CD4-positive, alpha-beta memory T cell (primary cell): ENCODE data around the gene MTMR10. TPM values are rescaled to one million over a fixed set of nuclear protein-coding genes. Genes with fewer than 3 reads are reported as not detected.

ENCODE experiments used
- CTCF ChIA-PET: fragments of 350-600 bp; sonication (Branson Sonifier 250); formaldehyde crosslinking; loops from one replicate; lab custom pipeline; 2021; ENCODE audit warnings: inconsistent platforms; ENCODE audit not compliant: partially characterized antibody; lab: Charles Lee
- POLR2A ChIA-PET: fragments of 350-600 bp; sonication (Branson Sonifier 250); formaldehyde crosslinking; loops from one replicate; lab custom pipeline; 2021; ENCODE audit not compliant: partially characterized antibody; lab: Charles Lee
- DNase-seq, 5 donors: peaks; one replicate each; pipeline versions ENCODE4 v3.0.0 to v3.0.0-alpha.2; 2020 to 2022; ENCODE audit warnings: mixed read lengths in 1 of 5
- H3K27ac ChIP-seq: one replicate; pipeline ENCODE4 v1.7.0; 2013; ENCODE audit warnings: low read depth, low read length
- H3K27me3 ChIP-seq: 2 replicates; pipeline ENCODE4 v1.7.0; 2013; ENCODE audit warnings: mild to moderate bottlenecking, low read length, moderate library complexity; ENCODE audit not compliant: insufficient read depth
- H3K36me3 ChIP-seq: 2 replicates; pipeline ENCODE4 v1.7.0; 2013; ENCODE audit warnings: mild to moderate bottlenecking, low read length, moderate library complexity; ENCODE audit not compliant: insufficient read depth
- H3K4me1 ChIP-seq: 2 replicates; pipeline ENCODE4 v1.7.0; 2013; ENCODE audit warnings: mild to moderate bottlenecking, low read length, moderate library complexity; ENCODE audit not compliant: insufficient read depth
- H3K4me3 ChIP-seq, 2 donors: one replicate each; pipeline ENCODE4 v1.7.0; 2013; ENCODE audit warnings: low read length in 2 of 2, mild to moderate bottlenecking in 1 of 2
- H3K9me3 ChIP-seq, 2 donors: one replicate each; pipeline ENCODE4 v1.7.0; 2013; ENCODE audit warnings: low read length in 2 of 2, control low read depth in 1 of 2; ENCODE audit not compliant: control insufficient read depth in 1 of 2
- H3K27ac Mint-ChIP-seq, 7 donors: one replicate each; pipeline ENCODE4 v1.8.0; 2020 to 2021; ENCODE audit warnings: mixed read lengths in 7 of 7, mild to moderate bottlenecking in 6 of 7, inconsistent platforms in 3 of 7, moderate library complexity in 3 of 7
- H3K27me3 Mint-ChIP-seq, 2 donors: one replicate each; pipeline ENCODE4 v1.8.0; 2020 to 2021; ENCODE audit warnings: mixed read lengths in 2 of 2
- H3K36me3 Mint-ChIP-seq, 2 donors: one replicate each; pipeline ENCODE4 v1.8.0; 2020 to 2021; ENCODE audit warnings: mixed read lengths in 2 of 2, inconsistent platforms in 1 of 2, mild to moderate bottlenecking in 1 of 2
- H3K4me1 Mint-ChIP-seq, 4 donors: one replicate each; pipeline ENCODE4 v1.8.0; 2020 to 2021; ENCODE audit warnings: mixed read lengths in 4 of 4, mild to moderate bottlenecking in 1 of 4
- H3K4me3 Mint-ChIP-seq, 8 donors: one replicate each; pipeline ENCODE4 v1.8.0; 2020 to 2021; ENCODE audit warnings: mixed read lengths in 8 of 8, mild to moderate bottlenecking in 7 of 8, moderate library complexity in 6 of 8, inconsistent platforms in 3 of 8
- H3K9me3 Mint-ChIP-seq, 8 donors: one replicate each; pipeline ENCODE4 v1.8.0; 2020 to 2021; ENCODE audit warnings: mixed read lengths in 8 of 8, mild to moderate bottlenecking in 5 of 8, inconsistent platforms in 3 of 8, moderate library complexity in 1 of 8
- intact Hi-C: fragments of 100-400 bp; cut with micrococcal nuclease; formaldehyde crosslinking; loops from one replicate; pipeline ENCODE4 v1.15.1; 2023
- polyA plus RNA-seq, 2 donors: library from polyadenylated mRNA; unstranded; fragments of 300-500 nt; fragmentation: Illumina TruSeq; gene quantifications; one replicate each; pipeline ENCODE4 v1.2.3, GENCODE V29; 2021
- total RNA-seq, 2 experiments: library from RNA; stranded (reverse); gene quantifications; one replicate each; pipeline ENCODE4 v1.2.3, GENCODE V29; 2021

Gene MTMR10
- total and polyA plus RNA-seq, 4 experiments from 2014 or later, result 2.7 to 31.8 (median 19.0) TPM

DNA sequence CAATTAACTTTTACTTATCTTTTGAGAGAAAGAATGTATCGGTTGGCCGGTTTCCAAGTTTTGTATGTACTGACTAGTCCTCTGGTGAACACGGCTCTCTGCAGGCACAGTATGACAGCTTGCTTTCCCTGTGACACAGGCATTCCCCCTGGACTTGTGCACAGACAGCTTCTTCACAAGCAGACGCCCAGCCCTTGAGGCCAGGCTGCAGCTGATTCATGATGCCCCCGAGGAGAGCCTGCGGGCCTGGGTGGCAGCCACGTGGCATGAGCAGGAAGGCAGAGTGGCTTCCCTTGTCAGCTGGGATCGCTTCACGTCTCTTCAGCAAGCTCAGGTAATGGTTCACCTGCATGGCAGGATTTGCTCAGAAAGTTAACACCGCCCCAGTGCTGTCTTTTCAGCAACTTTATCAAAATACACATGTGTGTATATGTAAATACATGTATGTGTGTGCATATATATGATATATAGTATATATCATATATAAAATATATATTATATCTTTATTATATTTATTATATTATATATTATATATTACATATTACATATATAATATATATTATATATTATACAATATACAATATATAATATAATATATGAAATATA, 62.3 kb downstream of the MTMR10 start:
- Mint-ChIP-seq H3K27ac (peak overlapping the region in 1 of 7 donors; percentile 19), H3K36me3 (peaks cover 35 to 67% of the 10 kb centered on the region in 2 donors), H3K4me3 (no peak overlapping the region), H3K4me1 (peaks cover 4 to 10% (median 6%) of the 10 kb centered on the region in 4 donors), H3K9me3 (no peaks in the 10 kb centered on the region), H3K27me3 (no peaks in the 10 kb centered on the region)
- POLR2A ChIA-PET, result interaction anchor here (0.6 kb wide), 1 partner anchor 9 kb away, joined by 3 read pairs; no protein-coding TSS in a partner anchor
- no peak overlapping the region for H3K4me3 ChIP-seq
- peaks cover 45% of the 10 kb centered on the region for H3K36me3 ChIP-seq
- intact Hi-C loops, result no loop called here
- CTCF ChIA-PET, result no interaction called here
- no peak for DNase-seq
- no peaks in the 10 kb centered on the region for H3K4me1 ChIP-seq
- H3K9me3 ChIP-seq, result no peaks in the 10 kb centered on the region
- no peak overlapping the region for H3K27ac ChIP-seq
- no peaks in the 10 kb centered on the region for H3K27me3 ChIP-seq

DNA sequence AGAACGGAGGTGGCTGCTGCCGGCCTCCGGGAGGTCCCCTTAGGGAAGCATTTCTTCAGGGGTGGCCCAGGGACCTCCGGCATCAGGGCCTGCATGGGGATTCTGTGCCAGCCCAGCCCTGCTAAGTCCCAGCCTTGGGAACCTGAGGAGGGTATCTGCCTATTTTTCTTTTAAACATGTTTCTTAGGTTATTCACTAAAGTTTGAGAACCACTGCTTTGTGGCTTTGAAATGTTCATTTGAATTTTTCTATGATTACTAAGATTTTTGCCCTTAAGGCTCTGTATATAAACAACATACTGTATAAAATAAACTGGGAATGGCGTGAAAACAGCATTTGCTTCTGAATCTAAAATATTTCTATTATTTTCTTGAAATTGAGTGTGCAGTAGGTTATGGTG, 63.4 kb downstream of the MTMR10 start:
- no peaks in the 10 kb centered on the region for H3K9me3 ChIP-seq
- no peaks in the 10 kb centered on the region for H3K27me3 Mint-ChIP-seq
- CTCF ChIA-PET, result no interaction called here
- peaks cover 37 to 69% of the 10 kb centered on the region in 2 donors for H3K36me3 Mint-ChIP-seq
- no peaks in the 10 kb centered on the region for H3K27me3 ChIP-seq
- no peak overlapping the region for H3K27ac Mint-ChIP-seq
- intact Hi-C loops, result no loop called here
- H3K9me3 Mint-ChIP-seq, result no peaks in the 10 kb centered on the region
- no peaks in the 10 kb centered on the region for H3K4me1 ChIP-seq
- no peak overlapping the region for H3K27ac ChIP-seq
- peaks cover 50% of the 10 kb centered on the region for H3K36me3 ChIP-seq
- peaks cover 1 to 4% (median 3%) of the 10 kb centered on the region in 4 donors for H3K4me1 Mint-ChIP-seq
- POLR2A ChIA-PET, result no interaction called here
- no peak overlapping the region for H3K4me3 Mint-ChIP-seq
- no peak for DNase-seq
- H3K4me3 ChIP-seq, result no peak overlapping the region

DNA sequence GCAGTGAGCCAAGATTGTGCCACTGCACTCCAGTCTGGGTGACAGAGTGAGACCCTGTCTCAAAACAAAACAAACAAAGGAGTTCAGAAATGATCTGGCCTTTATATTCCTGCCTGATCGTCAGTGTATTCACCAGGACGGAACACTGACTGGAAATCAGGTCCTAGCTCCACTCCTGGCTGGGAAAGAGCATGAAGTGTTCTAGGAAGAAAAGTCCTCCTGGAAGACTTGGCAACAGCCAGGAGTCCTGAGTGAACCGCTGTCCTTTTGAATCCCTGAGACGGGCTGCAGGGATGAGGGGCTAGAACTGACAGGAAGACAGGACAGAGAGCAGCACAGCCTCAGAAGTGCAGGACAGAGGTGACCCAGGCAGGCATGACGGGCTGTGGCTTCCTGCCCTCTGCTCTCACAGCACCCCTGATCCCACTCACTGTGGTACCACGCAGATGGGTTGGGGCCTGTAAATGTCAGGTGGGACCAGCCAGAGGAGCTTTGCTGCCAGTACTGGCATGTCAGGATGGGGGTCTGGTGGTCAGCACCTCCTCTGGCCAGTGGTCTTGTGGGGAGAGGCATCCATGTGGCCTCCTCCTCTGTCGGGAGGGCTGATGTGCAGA, 64.2 kb downstream of the MTMR10 start:
- no peaks in the 10 kb centered on the region for H3K27me3 ChIP-seq
- no peak for DNase-seq
- Mint-ChIP-seq H3K9me3 (no peaks in the 10 kb centered on the region), H3K4me1 (peaks cover 0 to under 1% (median 0%) of the 10 kb centered on the region in 4 donors), H3K27ac (peak overlapping the region in 2 of 7 donors; percentile 13 to 15), H3K27me3 (no peaks in the 10 kb centered on the region), H3K36me3 (peaks cover 39 to 74% of the 10 kb centered on the region in 2 donors), H3K4me3 (no peak overlapping the region)
- H3K4me3 ChIP-seq, result no peak overlapping the region
- ChIA-PET POLR2A (no interaction called here), CTCF (no interaction called here)
- no peak overlapping the region for H3K27ac ChIP-seq
- peaks cover 50% of the 10 kb centered on the region for H3K36me3 ChIP-seq
- intact Hi-C loops, result no loop called here
- no peaks in the 10 kb centered on the region for H3K9me3 ChIP-seq
- H3K4me1 ChIP-seq, result no peaks in the 10 kb centered on the region

DNA sequence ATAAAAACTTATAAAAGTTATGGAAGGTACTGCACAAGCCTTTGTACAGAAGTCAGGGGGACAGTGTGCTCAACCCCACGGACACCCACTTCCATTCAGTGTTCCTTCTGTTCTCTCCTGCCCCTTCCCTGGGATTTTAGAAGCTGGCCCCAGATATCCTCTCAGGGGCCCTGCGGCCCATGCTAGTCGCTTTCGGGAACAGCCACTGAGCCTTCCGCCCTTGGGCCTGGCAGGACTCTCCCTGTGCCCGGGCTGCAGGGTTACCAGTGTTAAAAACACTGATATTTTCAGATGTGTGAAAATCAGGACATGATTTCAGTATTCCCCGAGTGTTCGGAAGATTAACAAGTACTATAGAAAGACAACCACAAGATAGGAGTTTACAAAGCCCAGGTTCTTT, 65.3 kb downstream of the MTMR10 start:
- no peaks in the 10 kb centered on the region for H3K9me3 Mint-ChIP-seq
- no peak overlapping the region for H3K4me3 Mint-ChIP-seq
- Histone ChIP-seq H3K27ac (no peak overlapping the region), H3K4me3 (no peak overlapping the region), H3K36me3 (peaks cover 57% of the 10 kb centered on the region), H3K4me1 (no peaks in the 10 kb centered on the region), H3K9me3 (no peaks in the 10 kb centered on the region), H3K27me3 (no peaks in the 10 kb centered on the region)
- ChIA-PET CTCF (no interaction called here), POLR2A (no interaction called here)
- DNase-seq, result no peak
- no peak overlapping the region for H3K27ac Mint-ChIP-seq
- intact Hi-C loops, result no loop called here
- no peaks in the 10 kb centered on the region for H3K27me3 Mint-ChIP-seq
- H3K4me1 Mint-ChIP-seq, result no peaks in the 10 kb centered on the region
- H3K36me3 Mint-ChIP-seq, result peaks cover 33 to 78% of the 10 kb centered on the region in 2 donors

DNA sequence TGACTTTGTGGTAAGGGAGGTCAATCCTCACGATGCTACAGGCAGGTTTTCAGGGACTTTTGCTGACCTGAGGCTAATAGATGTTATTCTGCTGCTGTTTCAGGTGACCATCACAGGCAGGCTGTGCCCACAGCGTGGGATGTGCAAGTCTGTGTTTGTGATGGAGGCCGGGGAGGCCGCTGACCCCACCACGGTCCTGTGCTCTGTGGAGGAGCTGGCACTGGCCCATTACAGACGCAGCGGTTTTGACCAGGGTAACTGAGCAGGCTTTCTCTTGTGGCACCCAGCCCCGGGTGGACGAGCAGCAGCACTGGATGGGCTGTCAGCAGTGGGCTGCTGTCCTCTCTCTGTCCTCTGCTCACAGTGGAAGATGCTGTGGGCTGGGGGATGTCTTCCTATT, 65.7 kb downstream of the MTMR10 start:
- CTCF ChIA-PET, result no interaction called here
- Histone ChIP-seq H3K9me3 (no peaks in the 10 kb centered on the region), H3K27ac (no peak overlapping the region), H3K4me3 (no peak overlapping the region), H3K36me3 (peaks cover 59% of the 10 kb centered on the region), H3K4me1 (no peaks in the 10 kb centered on the region), H3K27me3 (no peaks in the 10 kb centered on the region)
- no peak for DNase-seq
- Mint-ChIP-seq H3K4me3 (no peak overlapping the region), H3K27ac (no peak overlapping the region), H3K36me3 (peaks cover 29 to 76% of the 10 kb centered on the region in 2 donors), H3K9me3 (no peaks in the 10 kb centered on the region), H3K27me3 (no peaks in the 10 kb centered on the region), H3K4me1 (no peaks in the 10 kb centered on the region)
- POLR2A ChIA-PET, result no interaction called here
- intact Hi-C loops, result no loop called here

DNA sequence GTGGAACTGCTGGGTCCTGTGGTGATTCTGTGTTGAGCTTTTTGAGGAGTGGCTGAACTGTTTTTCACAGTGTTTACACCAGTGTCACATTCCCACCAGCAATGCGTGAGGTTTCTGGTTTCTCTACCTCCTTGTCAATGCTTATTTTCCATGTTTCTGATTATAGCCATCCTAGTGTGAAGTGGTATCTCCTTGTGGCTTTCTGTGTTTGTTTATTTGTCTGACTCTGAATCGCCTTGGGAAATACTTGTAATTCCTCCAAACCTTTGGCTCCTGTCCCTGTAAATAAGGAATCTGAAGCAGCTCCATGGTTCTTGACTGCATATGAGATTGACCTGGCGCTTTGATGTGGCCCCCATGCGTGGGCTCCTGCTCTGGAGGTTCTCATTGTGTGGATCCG, 67.1 kb downstream of the MTMR10 start:
- Mint-ChIP-seq H3K27ac (no peak overlapping the region), H3K9me3 (no peaks in the 10 kb centered on the region), H3K4me3 (no peak overlapping the region), H3K4me1 (no peaks in the 10 kb centered on the region), H3K27me3 (no peaks in the 10 kb centered on the region), H3K36me3 (peaks cover 31 to 75% of the 10 kb centered on the region in 2 donors)
- Histone ChIP-seq H3K4me3 (no peak overlapping the region), H3K27ac (no peak overlapping the region), H3K36me3 (peaks cover 54% of the 10 kb centered on the region), H3K9me3 (no peaks in the 10 kb centered on the region), H3K27me3 (no peaks in the 10 kb centered on the region), H3K4me1 (no peaks in the 10 kb centered on the region)
- DNase-seq, result no peak
- intact Hi-C loops, result no loop called here
- POLR2A ChIA-PET, result no interaction called here
- CTCF ChIA-PET, result no interaction called here

DNA sequence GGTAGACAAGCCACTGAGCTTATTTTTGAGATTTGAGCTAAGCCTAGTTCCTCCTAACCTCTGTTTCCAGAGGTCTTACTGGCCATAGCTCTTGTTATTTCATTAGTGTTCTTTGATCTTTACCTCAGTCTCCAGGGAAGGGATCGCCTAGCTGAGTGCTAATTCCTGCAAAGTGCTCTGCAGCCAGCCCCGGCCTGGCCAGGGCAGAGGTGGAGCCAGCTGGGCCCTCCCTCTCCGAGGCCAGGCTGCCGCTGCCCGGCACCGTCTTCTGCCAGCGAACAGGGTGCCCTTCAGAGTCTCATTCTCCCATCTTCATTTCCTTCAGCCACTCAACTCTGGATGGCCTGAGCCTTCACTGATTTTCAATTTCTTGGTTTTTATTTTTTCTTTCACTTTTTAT, 68.0 kb downstream of the MTMR10 start:
- intact Hi-C loops, result no loop called here
- H3K4me3 ChIP-seq, result no peak overlapping the region
- ChIA-PET CTCF (interaction anchor here (0.7 kb wide), 1 partner anchor 206 kb away, joined by 3 read pairs; no protein-coding TSS in a partner anchor), POLR2A (no interaction called here)
- H3K27ac ChIP-seq, result no peak overlapping the region
- no peak for DNase-seq
- H3K36me3 ChIP-seq, result peaks cover 50% of the 10 kb centered on the region
- Mint-ChIP-seq H3K4me3 (no peak overlapping the region), H3K4me1 (no peaks in the 10 kb centered on the region), H3K27me3 (no peaks in the 10 kb centered on the region), H3K36me3 (peaks cover 27 to 75% of the 10 kb centered on the region in 2 donors), H3K27ac (peak overlapping the region in 1 of 7 donors; percentile 64), H3K9me3 (no peaks in the 10 kb centered on the region)
- no peaks in the 10 kb centered on the region for H3K4me1 ChIP-seq
- H3K27me3 ChIP-seq, result no peaks in the 10 kb centered on the region
- no peaks in the 10 kb centered on the region for H3K9me3 ChIP-seq
